ENCODE measurements around the gene DLG2.
"Not testable (repeated sequence)": the region's sequence is repeated elsewhere in the genome, so short reads cannot be mapped to it uniquely, and the experiment has no call there.

Gene DLG2

DNA sequence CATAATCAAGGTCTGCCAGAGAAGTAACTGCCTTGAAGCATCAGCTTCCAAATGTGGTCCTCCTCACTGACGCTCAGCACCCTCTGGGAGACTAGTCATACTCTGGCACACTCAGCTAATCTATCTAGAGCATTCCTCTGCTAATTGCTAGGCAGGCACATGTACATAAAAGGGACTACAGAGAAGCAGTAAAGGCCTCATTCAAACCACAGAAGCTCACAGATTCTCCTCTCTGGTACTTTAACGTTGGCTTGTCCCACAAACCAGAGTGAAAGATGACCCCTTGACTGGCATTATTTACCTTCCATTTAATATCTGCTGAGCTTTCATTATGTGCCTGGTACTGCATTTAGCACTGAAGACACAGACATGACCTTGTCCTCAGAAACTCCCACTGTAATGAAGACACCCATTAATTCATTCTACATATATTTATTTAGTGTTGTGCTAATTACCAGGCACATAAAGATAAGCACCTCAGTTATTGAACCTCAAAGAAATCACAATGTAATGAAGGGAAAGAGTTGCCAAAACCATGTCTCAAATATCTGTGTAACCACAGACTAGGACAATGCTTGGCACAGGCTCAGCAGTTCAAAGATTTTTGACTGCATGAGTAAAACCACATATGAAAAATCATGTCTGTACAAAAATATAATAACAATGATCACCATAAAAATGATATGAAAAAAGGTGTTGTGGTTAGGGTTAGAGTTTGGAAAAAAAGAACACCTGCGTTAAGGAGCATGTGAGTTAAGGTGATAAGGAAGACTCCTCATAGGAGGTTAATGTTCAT is 550.4 kb downstream of the DLG2 start:
- H3K4me3 Mint-ChIP-seq: no peak overlapping the region
- DNase-seq (no peak), ATAC-seq (replicated peaks) (no peak)
- peaks cover 0 to 4% of the 10 kb centered on the region in 2 donors for H3K9me3 Mint-ChIP-seq
- H3K4me1 Mint-ChIP-seq: no peaks in the 10 kb centered on the region
- no peaks in the 10 kb centered on the region for H3K27me3 Mint-ChIP-seq
- H3K36me3 Mint-ChIP-seq: no peaks in the 10 kb centered on the region
- H3K27ac Mint-ChIP-seq: no peak overlapping the region

DNA sequence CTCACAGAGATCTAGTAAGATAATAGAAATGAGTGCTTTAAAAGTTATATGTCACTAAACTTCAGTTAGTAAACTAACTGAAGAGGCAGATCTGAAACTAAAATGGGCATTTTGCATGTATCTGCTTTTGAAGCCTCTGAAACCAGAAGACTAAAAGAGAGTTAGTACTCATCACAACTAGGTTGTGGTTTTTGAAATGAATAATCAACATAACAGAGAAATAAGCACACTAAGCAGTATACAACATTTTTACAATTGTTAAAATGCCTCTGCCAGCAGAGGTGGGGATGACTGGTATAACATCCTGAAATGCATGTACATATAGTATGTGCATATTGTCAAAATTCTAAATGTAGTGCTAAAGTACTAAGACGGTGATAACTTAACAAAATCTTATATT is 564.5 kb downstream of the DLG2 start:
- Mint-ChIP-seq H3K9me3 (peaks cover 4 to 8% of the 10 kb centered on the region in 2 donors), H3K27ac (no peak overlapping the region), H3K4me1 (no peaks in the 10 kb centered on the region), H3K27me3 (no peaks in the 10 kb centered on the region), H3K36me3 (no peaks in the 10 kb centered on the region), H3K4me3 (no peak overlapping the region)
- peak in 1 of 2 donors; percentile 64 for ATAC-seq (replicated peaks)
- no peak for DNase-seq

GRCh38 chr11:85052636-85053035 is 574.5 kb downstream of the DLG2 start:
- ATAC-seq (replicated peaks) (no peak), DNase-seq (no peak)
- Mint-ChIP-seq H3K9me3 (no peaks in the 10 kb centered on the region), H3K27ac (no peak overlapping the region), H3K4me1 (no peaks in the 10 kb centered on the region), H3K27me3 (no peaks in the 10 kb centered on the region), H3K4me3 (no peak overlapping the region), H3K36me3 (no peaks in the 10 kb centered on the region)

DNA sequence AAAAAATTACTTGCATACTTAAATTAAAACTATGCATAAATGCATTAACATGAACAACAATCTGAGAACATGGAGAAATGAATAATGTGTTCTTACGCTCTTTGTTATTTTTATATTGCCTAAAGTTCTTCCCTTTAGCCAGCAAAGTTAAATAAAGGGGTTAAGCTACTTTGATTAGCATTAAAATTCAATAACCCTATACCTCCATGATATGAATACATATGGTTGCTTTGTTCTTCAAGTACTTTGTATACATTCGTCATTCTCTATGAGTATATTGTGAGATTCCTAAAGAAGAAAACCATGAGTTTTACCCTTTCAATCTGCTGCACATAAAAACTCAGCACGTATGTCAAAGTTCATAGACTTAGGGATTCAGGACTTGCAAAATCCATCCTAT is 578.3 kb downstream of the DLG2 start:
- no peaks in the 10 kb centered on the region for H3K9me3 Mint-ChIP-seq
- no peak for ATAC-seq (replicated peaks)

GRCh38 chr11:85045716-85046115 is 581.4 kb downstream of the DLG2 start:
- no peak overlapping the region for H3K27ac Mint-ChIP-seq
- DNase-seq (no peak), ATAC-seq (replicated peaks) (no peak)
- H3K36me3 Mint-ChIP-seq: no peaks in the 10 kb centered on the region
- no peaks in the 10 kb centered on the region for H3K4me1 Mint-ChIP-seq
- no peak overlapping the region for H3K4me3 Mint-ChIP-seq
- peaks cover 0 to 2% of the 10 kb centered on the region in 2 donors for H3K9me3 Mint-ChIP-seq
- no peaks in the 10 kb centered on the region for H3K27me3 Mint-ChIP-seq

More for the DNA sequence above, 578.3 kb downstream of the DLG2 start:
- DNase-seq: no peak
- Mint-ChIP-seq H3K27ac (no peak overlapping the region), H3K36me3 (no peaks in the 10 kb centered on the region), H3K27me3 (no peaks in the 10 kb centered on the region), H3K4me1 (no peaks in the 10 kb centered on the region), H3K4me3 (no peak overlapping the region)

DNA sequence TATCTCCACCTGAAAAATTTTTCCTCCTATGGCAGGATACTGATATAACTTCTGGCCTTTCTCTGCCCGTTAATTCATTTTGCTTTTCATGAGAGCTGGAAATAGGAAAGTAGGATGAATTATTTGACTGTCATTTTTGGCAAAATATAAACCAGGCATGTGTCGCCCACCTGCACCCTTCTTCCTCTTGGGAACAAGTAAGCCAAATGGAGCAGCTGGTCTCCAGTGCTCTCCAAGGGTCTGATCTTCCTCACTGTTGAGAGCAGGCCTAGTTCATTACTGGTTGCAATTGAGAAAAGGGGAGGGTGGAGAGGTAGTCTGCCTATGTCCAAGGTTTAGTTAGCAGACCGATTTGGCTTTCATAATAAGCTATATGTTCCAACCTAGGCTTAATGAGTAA is 582.2 kb downstream of the DLG2 start:
- H3K27me3 Mint-ChIP-seq: no peaks in the 10 kb centered on the region
- peaks cover 0 to 2% of the 10 kb centered on the region in 2 donors for H3K9me3 Mint-ChIP-seq
- no peaks in the 10 kb centered on the region for H3K36me3 Mint-ChIP-seq
- no peak for ATAC-seq (replicated peaks)
- H3K4me3 Mint-ChIP-seq: no peak overlapping the region
- H3K27ac Mint-ChIP-seq: no peak overlapping the region
- H3K4me1 Mint-ChIP-seq: no peaks in the 10 kb centered on the region
- no peak for DNase-seq

DNA sequence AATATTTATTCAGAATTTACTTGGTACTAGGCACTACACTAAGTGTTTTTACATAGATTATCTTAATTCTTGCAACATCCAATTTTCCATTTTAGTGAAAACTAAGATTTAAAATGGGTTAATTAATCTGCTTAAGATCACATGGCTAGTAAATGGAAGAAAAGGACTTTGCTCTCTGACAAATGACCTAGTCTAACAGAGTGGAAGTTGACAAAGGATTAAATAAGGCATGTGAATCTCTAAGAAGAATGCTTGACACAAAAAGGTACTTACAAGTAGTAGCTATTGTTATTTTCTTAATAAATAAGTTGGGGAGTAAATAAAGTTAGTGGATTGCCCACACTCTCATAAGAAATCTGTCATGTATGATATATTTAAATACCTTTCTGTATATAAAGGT is 584.8 kb downstream of the DLG2 start:
- Mint-ChIP-seq H3K27me3 (no peaks in the 10 kb centered on the region), H3K9me3 (peaks cover 0 to 2% of the 10 kb centered on the region in 2 donors), H3K4me3 (no peak overlapping the region), H3K36me3 (no peaks in the 10 kb centered on the region), H3K27ac (no peak overlapping the region), H3K4me1 (no peaks in the 10 kb centered on the region)
- no peak for ATAC-seq (replicated peaks)
- no peak for DNase-seq

DNA sequence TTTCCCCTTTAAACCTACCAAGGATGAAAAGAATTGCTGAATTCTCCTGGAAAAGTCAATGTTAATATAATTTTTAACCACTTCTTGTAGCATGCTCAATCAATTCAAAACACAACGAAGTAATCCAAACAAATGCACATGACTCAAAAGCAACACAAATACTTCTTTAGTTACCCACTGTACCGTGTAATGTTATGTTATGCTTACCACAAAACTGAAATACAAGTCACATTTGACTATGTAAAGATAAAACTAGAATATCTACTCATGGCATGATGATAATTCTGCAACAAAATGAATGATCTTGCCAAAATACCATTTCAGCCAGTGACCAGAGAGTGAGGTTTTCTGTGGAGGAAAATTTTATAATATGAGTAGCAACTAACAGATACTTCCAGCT is 587.0 kb downstream of the DLG2 start:
- Mint-ChIP-seq H3K9me3 (peaks cover 2% of the 10 kb centered on the region in 2 donors), H3K27me3 (no peaks in the 10 kb centered on the region), H3K27ac (no peak overlapping the region), H3K4me3 (no peak overlapping the region), H3K36me3 (no peaks in the 10 kb centered on the region), H3K4me1 (no peaks in the 10 kb centered on the region)
- no peak for ATAC-seq (replicated peaks)
- DNase-seq: no peak

DNA sequence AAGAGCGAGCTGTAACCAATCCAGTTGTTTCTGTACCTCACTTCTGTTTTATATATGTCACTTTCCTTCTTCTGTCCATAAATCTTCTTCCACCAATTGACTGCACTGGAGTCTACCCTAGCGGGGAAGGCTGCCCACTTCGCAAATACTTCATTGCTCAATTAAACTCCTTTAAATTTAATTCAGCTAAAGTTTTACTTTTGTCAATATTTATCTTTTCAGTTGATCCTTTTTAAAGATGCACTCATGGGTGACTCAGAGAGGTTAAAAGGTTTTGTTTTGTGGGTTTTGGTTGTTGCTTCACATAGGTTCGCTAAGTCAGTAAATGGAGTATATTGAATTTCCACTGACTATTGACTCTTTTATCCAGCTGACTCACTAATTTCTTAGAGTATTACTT is 597.2 kb downstream of the DLG2 start:
- Mint-ChIP-seq H3K36me3 (no peaks in the 10 kb centered on the region), H3K27ac (no peak overlapping the region), H3K4me1 (no peaks in the 10 kb centered on the region), H3K4me3 (no peak overlapping the region), H3K27me3 (no peaks in the 10 kb centered on the region), H3K9me3 (peaks cover 1 to 5% of the 10 kb centered on the region in 2 donors)
- ATAC-seq (replicated peaks): no peak
- no peak for DNase-seq

DNA sequence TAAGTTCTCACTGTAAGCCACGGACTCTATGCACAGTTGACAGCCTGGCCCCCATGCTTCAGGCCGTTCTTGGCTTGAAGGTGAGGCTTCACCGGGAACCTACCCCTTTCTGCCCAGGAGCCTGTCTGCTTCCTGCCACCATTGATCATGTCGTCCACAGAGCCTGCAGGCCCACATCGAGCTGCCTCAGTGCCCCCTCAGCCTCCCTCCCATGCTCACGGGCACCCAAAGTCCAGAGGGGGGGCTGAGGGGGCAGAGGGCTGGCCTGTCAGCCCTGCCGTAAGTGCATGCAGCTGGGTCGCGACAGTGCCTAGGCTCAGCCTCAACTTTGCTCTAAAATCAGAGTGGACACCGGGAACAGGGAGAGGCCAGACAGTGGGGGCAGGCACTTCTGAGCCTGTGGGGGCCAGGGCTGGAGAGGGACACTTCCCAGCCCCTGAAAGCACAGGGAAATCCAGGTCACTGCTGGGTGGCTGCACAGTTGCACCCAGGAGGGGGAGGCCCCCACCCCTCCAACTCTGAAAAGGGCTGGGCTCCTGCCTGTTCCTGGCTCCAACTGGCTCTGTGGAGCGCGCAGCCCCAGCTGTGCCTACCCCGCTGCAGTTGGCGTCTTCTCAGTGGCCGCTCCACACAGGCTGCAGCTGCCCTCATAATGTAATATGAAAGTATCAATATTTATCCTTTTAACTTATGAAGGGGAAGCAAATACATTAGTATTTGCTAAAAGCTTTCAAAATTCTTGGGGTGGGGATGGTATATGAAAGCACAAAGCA is 598.6 kb downstream of the DLG2 start:
- Mint-ChIP-seq H3K4me3 (no peak overlapping the region), H3K27ac (no peak overlapping the region), H3K4me1 (no peaks in the 10 kb centered on the region), H3K9me3 (peaks cover 0 to 5% of the 10 kb centered on the region in 2 donors), H3K27me3 (no peaks in the 10 kb centered on the region), H3K36me3 (no peaks in the 10 kb centered on the region)
- no peak for DNase-seq
- ATAC-seq (replicated peaks): no peak

DNA sequence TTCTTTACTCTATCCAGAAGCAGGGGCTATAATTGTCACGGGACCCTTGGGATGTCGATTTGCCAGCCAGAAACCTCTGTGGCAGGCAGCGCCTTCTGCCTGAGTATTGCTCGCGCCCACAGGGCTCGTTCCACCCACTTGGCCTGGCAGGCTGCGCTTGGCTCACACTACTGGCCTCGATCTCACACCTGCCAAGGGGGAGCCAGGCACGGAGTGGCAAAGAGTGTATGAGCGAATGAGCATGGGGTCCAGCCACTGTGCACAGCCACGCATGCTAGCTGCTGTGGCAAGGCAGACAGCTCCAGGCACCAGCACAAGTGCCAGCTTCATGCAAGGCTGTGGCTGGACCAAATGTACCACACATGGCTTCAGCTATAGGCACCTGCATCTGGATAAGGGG is 599.8 kb downstream of the DLG2 start:
- peaks cover 0 to 5% of the 10 kb centered on the region in 2 donors for H3K9me3 Mint-ChIP-seq
- no peaks in the 10 kb centered on the region for H3K4me1 Mint-ChIP-seq
- H3K27ac Mint-ChIP-seq: no peak overlapping the region
- ATAC-seq (replicated peaks) (no peak), DNase-seq (no peak)
- no peak overlapping the region for H3K4me3 Mint-ChIP-seq
- no peaks in the 10 kb centered on the region for H3K27me3 Mint-ChIP-seq
- no peaks in the 10 kb centered on the region for H3K36me3 Mint-ChIP-seq

DNA sequence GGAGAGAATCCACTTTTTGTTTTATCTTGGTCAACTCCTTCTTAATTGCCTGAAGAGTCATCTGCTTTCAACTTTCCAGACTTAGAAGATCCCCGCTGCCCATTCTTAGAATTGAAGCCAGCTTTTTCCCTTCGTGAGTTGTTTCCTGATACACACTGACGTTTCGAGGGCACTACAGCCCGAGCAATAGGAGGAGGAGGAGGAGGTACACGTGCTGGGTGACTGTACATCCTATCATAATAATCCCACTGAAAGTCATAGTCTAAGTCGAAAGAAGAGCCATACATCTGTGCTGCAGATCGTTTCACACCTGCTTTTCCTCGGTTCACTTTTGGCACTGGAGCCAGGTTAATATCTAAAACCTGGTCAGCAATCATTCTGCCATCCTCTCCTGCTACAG is 606.1 kb downstream of the DLG2 start:
- no peak for ATAC-seq (replicated peaks)
- Mint-ChIP-seq H3K4me1 (no peaks in the 10 kb centered on the region), H3K27ac (no peak overlapping the region), H3K4me3 (no peak overlapping the region), H3K9me3 (peaks cover 0 to 7% of the 10 kb centered on the region in 2 donors), H3K27me3 (no peaks in the 10 kb centered on the region), H3K36me3 (no peaks in the 10 kb centered on the region)
- no peak for DNase-seq

GRCh38 chr11:84993386-84993785 is 633.8 kb downstream of the DLG2 start:
- Mint-ChIP-seq H3K4me3 (no peak overlapping the region), H3K27ac (no peak overlapping the region), H3K4me1 (no peaks in the 10 kb centered on the region), H3K36me3 (no peaks in the 10 kb centered on the region), H3K27me3 (no peaks in the 10 kb centered on the region), H3K9me3 (peaks cover 4 to 6% of the 10 kb centered on the region in 2 donors)
- DNase-seq (no peak), ATAC-seq (replicated peaks) (no peak)

GRCh38 chr11:84990141-84990540 is 637.0 kb downstream of the DLG2 start:
- no peaks in the 10 kb centered on the region for H3K4me1 Mint-ChIP-seq
- ATAC-seq (replicated peaks) (no peak), DNase-seq (no peak)
- peaks cover 10 to 16% of the 10 kb centered on the region in 2 donors for H3K9me3 Mint-ChIP-seq
- H3K36me3 Mint-ChIP-seq: peaks cover 0 to 4% of the 10 kb centered on the region in 2 donors
- H3K4me3 Mint-ChIP-seq: no peak overlapping the region
- H3K27me3 Mint-ChIP-seq: no peaks in the 10 kb centered on the region
- no peak overlapping the region for H3K27ac Mint-ChIP-seq

GRCh38 chr11:84987686-84988187 is 639.4 kb downstream of the DLG2 start:
- ATAC-seq (replicated peaks); H3K27ac Mint-ChIP-seq; DNase-seq; H3K4me3 Mint-ChIP-seq; H3K36me3 Mint-ChIP-seq; H3K27me3 Mint-ChIP-seq; H3K4me1 Mint-ChIP-seq: not testable (repeated sequence)
- H3K9me3 Mint-ChIP-seq: peaks cover 15 to 20% of the 10 kb centered on the region in 2 donors

Measured in stimulated activated naive B cell treated with anti-CD40 and anti-IgM and Interleukin-4, amounts not matched to agents 10 μg/mL and 1 μg/mL and 100 μg/mL, for 72 hours (primary cell).